Glutamatergic neuron (in vitro differentiated cells): ENCODE data around the gene EFEMP2. TPM values are rescaled to one million over a fixed set of nuclear protein-coding genes. Genes with fewer than 3 reads are reported as not detected.

Source experiments
- DNase-seq: peaks from one replicate; pipeline ENCODE4 v3.0.0; 2022
- H3K27ac Mint-ChIP-seq: one replicate; pipeline ENCODE4 v1.8.0; 2020; ENCODE audit warnings: mild to moderate bottlenecking, mixed read lengths, inconsistent platforms; ENCODE audit not compliant: unreplicated experiment
- H3K27me3 Mint-ChIP-seq: one replicate; pipeline ENCODE4 v1.8.0; 2020; ENCODE audit warnings: mild to moderate bottlenecking, moderate library complexity, mixed read lengths, inconsistent platforms; ENCODE audit not compliant: unreplicated experiment
- H3K36me3 Mint-ChIP-seq: one replicate; pipeline ENCODE4 v1.8.0; 2020; ENCODE audit warnings: mild to moderate bottlenecking, mixed read lengths, inconsistent platforms; ENCODE audit not compliant: unreplicated experiment
- H3K4me1 Mint-ChIP-seq: one replicate; pipeline ENCODE4 v1.8.0; 2020; ENCODE audit warnings: mild to moderate bottlenecking, low read depth, mixed read lengths, inconsistent platforms; ENCODE audit not compliant: unreplicated experiment
- H3K4me3 Mint-ChIP-seq: one replicate; pipeline ENCODE4 v1.8.0; 2020; ENCODE audit warnings: mild to moderate bottlenecking, mixed read lengths, inconsistent platforms; ENCODE audit not compliant: unreplicated experiment
- H3K9me3 Mint-ChIP-seq: one replicate; pipeline ENCODE4 v1.8.0; 2020; ENCODE audit warnings: mild to moderate bottlenecking, moderate library complexity, mixed read lengths, inconsistent platforms; ENCODE audit not compliant: unreplicated experiment
- total RNA-seq: library from RNA; stranded (reverse); fragmentation: NEBNext Ultra II Directional; extraction: Animal tissue kit (Norgen Biotek cat#: 25700); gene quantifications from one replicate; pipeline ENCODE4 v1.2.1, GENCODE V29; 2021; ENCODE audit not compliant: unreplicated experiment
- TF ChIP-seq, protein P1 (sequence below): fragments of 200-600 bp; sonication (generic); IDR thresholded peaks from one replicate; pipeline ENCODE4 v1.5.0; 2021; ENCODE audit not compliant: partially characterized antibody, unreplicated experiment

Gene EFEMP2
- total RNA-seq, 1 donor from 2014 or later, result 16.3 TPM

GRCh38 chr11:65864706-65865471, 7.7 kb downstream of the EFEMP2 start:
- peaks cover 27% of the 10 kb centered on the region for H3K27me3 Mint-ChIP-seq
- H3K27ac Mint-ChIP-seq, result no peak overlapping the region
- TF ChIP-seq, protein P1, sequence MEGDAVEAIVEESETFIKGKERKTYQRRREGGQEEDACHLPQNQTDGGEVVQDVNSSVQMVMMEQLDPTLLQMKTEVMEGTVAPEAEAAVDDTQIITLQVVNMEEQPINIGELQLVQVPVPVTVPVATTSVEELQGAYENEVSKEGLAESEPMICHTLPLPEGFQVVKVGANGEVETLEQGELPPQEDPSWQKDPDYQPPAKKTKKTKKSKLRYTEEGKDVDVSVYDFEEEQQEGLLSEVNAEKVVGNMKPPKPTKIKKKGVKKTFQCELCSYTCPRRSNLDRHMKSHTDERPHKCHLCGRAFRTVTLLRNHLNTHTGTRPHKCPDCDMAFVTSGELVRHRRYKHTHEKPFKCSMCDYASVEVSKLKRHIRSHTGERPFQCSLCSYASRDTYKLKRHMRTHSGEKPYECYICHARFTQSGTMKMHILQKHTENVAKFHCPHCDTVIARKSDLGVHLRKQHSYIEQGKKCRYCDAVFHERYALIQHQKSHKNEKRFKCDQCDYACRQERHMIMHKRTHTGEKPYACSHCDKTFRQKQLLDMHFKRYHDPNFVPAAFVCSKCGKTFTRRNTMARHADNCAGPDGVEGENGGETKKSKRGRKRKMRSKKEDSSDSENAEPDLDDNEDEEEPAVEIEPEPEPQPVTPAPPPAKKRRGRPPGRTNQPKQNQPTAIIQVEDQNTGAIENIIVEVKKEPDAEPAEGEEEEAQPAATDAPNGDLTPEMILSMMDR, result no peak
- DNase-seq, result no peak
- peaks cover 13% of the 10 kb centered on the region for H3K9me3 Mint-ChIP-seq
- H3K4me1 Mint-ChIP-seq, result peaks cover 15% of the 10 kb centered on the region
- H3K4me3 Mint-ChIP-seq, result peak overlapping the region; percentile 11
- H3K36me3 Mint-ChIP-seq, result peaks cover 4% of the 10 kb centered on the region

DNA sequence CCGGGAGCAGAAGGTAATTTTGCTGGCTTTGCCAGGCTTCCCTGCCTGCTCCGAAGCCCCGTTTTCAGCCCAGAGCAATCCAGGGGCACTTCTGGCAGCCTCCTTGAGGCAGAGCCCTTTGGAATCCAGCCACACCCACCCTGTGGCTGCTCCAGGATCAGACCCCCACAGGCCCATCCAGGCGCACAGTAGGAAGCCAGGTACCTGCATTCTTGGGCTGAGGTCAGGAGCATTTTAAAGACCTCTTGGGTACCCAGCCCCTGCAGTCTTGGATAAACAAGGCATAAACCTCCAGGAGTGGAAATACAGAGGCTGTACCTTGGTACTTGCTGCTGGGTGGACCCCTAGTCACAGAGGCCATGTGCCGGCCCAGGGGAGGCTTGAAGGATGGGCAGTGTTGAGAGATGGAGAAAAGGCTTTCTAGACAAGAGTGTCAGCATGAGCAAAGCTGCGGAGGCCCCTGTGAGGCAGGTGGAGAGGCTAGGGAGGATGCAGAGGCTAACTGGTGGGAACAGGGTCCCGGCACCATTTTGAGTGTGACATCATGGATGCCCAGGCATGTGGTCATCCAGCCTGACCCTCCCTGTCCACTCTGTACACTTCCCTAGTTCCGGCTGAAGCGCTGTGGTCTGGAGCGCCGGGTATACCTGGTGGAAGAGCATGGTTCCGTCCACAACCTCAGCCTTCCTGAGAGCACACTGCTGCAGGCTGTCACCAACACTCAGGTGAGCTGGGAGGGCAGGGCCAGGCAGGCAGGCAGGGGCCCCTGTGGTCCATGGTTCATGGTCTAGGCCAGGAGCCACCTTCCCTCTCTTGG, 8.5 kb downstream of the EFEMP2 start:
- DNase-seq, result no peak
- Mint-ChIP-seq H3K27me3 (peaks cover 31% of the 10 kb centered on the region), H3K4me1 (peaks cover 7% of the 10 kb centered on the region), H3K4me3 (peak overlapping the region; percentile 49), H3K27ac (no peak overlapping the region), H3K9me3 (peaks cover 17% of the 10 kb centered on the region), H3K36me3 (peaks cover 4% of the 10 kb centered on the region)
- TF ChIP-seq, protein P1, result no peak

DNA sequence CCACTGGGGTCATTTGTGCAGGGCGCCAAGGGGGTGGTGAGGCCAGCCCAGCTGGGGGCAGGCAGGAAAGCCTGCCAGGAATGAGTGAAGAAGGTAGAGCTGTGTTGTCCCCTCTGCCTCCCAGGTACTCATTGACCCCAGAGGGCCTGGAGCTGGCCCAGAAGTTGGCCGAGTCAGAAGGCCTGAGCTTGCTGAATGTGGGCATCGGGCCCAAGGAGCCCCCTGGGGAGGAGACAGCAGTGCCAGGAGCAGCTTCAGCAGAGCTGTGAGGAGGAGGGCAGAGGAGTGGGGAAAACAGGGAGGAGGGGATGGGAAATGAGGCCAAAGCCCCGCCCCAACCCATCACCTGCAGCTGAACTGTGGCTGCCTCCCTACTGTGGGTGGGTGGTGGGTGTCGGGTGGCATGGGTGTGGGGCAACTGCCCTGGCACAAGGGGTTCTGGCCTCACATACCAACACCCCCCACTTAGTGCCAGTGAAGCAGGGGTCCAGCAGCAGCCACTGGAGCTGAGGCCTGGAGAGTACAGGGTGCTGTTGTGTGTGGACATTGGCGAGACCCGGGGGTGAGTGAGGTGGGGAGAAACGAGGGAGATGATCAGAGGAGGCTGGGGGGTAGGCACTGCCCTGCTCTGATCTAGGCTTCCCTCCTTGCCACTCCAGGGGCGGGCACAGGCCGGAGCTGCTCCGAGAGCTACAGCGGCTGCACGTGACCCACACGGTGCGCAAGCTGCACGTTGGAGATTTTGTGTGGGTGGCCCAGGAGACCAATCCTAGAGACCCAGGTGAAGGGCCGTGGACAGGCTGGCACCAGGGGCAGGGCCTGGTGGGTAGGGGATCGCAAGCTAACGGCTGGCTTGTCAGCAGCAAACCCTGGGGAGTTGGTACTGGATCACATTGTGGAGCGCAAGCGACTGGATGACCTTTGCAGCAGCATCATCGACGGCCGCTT, 9.4 kb downstream of the EFEMP2 start:
- peaks cover 4% of the 10 kb centered on the region for H3K36me3 Mint-ChIP-seq
- DNase-seq, result no peak
- TF ChIP-seq, protein P1, result no peak
- H3K4me3 Mint-ChIP-seq, result no peak overlapping the region
- H3K4me1 Mint-ChIP-seq, result peaks cover 7% of the 10 kb centered on the region
- peaks cover 24% of the 10 kb centered on the region for H3K9me3 Mint-ChIP-seq
- peak overlapping the region; percentile 62 for H3K27ac Mint-ChIP-seq
- peaks cover 35% of the 10 kb centered on the region for H3K27me3 Mint-ChIP-seq

DNA sequence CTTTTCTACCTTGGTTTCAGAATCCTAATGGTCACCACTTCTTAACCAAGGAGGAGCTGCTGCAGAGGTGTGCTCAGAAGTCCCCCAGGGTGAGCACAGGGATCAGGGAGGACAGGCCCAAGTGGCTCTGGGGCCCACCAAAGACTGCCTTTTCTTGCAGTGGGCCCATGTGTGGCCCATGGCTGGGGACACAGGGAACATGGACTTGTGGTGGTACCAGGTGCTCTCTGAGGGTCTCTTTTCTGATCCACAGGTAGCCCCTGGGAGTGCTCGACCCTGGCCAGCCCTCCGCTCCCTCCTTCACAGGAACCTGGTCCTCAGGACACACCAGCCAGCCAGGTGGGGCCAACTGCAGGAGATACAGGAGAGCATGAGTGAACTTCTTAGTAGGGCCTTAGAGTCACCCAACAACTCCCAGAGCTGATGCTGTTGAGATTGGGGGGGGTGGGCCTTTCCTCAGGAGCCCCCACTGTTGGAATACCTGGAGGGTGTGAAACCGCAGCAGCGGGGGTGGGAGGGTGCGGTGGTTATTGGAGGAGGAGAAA, 10.3 kb downstream of the EFEMP2 start:
- H3K9me3 Mint-ChIP-seq, result peaks cover 25% of the 10 kb centered on the region
- H3K4me1 Mint-ChIP-seq, result peaks cover 5% of the 10 kb centered on the region
- TF ChIP-seq, protein P1, result no peak
- peaks cover 33% of the 10 kb centered on the region for H3K27me3 Mint-ChIP-seq
- DNase-seq, result no peak
- peak overlapping the region; percentile 62 for H3K27ac Mint-ChIP-seq
- H3K4me3 Mint-ChIP-seq, result no peak overlapping the region
- H3K36me3 Mint-ChIP-seq, result peaks cover 4% of the 10 kb centered on the region
